ENCODE data around the gene HOXD9. TPM values are rescaled to one million over a fixed set of nuclear protein-coding genes. Genes with fewer than 3 reads are reported as not detected.

HOXD9 gene
- total RNA-seq = not detected

DNA sequence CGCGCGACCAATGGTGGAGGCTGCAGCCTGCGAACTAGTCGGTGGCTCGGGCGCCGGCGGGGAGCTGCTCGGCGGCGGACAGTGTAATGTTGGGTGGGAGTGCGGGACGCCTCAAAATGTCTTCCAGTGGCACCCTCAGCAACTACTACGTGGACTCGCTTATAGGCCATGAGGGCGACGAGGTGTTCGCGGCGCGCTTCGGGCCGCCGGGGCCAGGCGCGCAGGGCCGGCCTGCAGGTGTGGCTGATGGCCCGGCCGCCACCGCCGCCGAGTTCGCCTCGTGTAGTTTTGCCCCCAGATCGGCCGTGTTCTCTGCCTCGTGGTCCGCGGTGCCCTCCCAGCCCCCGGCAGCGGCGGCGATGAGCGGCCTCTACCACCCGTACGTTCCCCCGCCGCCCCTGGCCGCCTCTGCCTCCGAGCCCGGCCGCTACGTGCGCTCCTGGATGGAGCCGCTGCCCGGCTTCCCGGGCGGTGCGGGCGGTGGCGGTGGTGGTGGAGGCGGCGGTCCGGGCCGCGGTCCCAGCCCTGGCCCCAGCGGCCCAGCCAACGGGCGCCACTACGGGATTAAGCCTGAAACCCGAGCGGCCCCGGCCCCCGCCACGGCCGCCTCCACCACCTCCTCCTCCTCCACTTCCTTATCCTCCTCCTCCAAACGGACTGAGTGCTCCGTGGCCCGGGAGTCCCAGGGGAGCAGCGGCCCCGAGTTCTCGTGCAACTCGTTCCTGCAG, at the start of gene HOXD9:
HOXD9 (plus strand) TSS at position 37 of the 728 bp plus-strand sequence; CDS start at position 87, 50 bp downstream.
- Mint-ChIP-seq H3K4me3 (no peak within 1 kb of the TSS), H3K27ac (peak within 1 kb of the TSS; percentile 27), H3K36me3 (no peaks in the 10 kb centered on the region), H3K27me3 (peaks cover 91% of the 10 kb centered on the region), H3K4me1 (peaks cover 4% of the 10 kb centered on the region), H3K9me3 (ENCODE audit: low read depth) (peaks cover 1% of the 10 kb centered on the region)
- CTCF ChIA-PET = interaction anchor here (1.0 kb wide), 1 partner anchor 1026 kb away, joined by 3 read pairs; no protein-coding TSS in a partner anchor
- no peak for ATAC-seq
- DNase-seq = no peak

- no peak overlapping the region for H3K4me3 Mint-ChIP-seq
- H3K27ac Mint-ChIP-seq = no peak overlapping the region
- no peak for DNase-seq
- H3K9me3 Mint-ChIP-seq (ENCODE audit: low read depth) = no peaks in the 10 kb centered on the region
- H3K4me1 Mint-ChIP-seq = peaks cover 2% of the 10 kb centered on the region
- no peak for ATAC-seq
- CTCF ChIA-PET = interaction anchor here (1.0 to 1.3 kb wide), 2 partner anchors 37 to 53 kb away, joined by 3 read pairs; no protein-coding TSS in a partner anchor
- no peaks in the 10 kb centered on the region for H3K36me3 Mint-ChIP-seq
- H3K27me3 Mint-ChIP-seq = peaks cover 90% of the 10 kb centered on the region
These were observed 49.3 kb upstream of the HOXD9 start for GRCh38 chr2:176072951-176073904.

DNA sequence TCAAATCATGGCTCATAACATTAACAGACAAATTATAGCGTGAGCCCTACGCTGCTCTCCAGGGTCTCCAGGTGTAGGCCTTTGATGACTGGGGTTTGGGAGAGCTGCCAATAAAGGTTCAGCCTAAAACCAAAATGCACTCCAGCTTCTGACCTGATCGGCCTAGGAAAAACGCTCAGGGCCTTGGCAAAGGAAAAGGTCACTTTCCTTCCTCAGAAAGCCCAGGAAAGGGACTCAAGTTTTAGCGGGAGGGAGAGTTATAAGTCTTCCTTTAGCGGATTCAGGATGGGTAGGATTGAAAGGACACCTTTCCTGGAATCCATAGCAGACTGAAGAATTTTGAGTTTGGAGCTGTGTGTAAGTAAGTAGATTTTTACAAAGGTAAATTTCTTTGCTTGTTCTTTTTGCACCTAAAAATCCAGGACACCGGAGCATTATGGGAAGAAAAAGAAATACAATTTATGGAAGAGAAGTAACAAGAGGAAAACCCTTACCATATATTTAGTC, 47.5 kb upstream of the HOXD9 start:
- Mint-ChIP-seq H3K4me3 (no peak overlapping the region), H3K27me3 (peaks cover 87% of the 10 kb centered on the region), H3K36me3 (peaks cover 3% of the 10 kb centered on the region), H3K27ac (no peak overlapping the region), H3K4me1 (peaks cover 6% of the 10 kb centered on the region), H3K9me3 (ENCODE audit: low read depth) (no peaks in the 10 kb centered on the region)
- ATAC-seq (no peak), DNase-seq (no peak)
- CTCF ChIA-PET = interaction anchor here (1.2 to 1.3 kb wide), 2 partner anchors 36 to 385 kb away, joined by 3 to 4 read pairs; no protein-coding TSS in a partner anchor

DNA sequence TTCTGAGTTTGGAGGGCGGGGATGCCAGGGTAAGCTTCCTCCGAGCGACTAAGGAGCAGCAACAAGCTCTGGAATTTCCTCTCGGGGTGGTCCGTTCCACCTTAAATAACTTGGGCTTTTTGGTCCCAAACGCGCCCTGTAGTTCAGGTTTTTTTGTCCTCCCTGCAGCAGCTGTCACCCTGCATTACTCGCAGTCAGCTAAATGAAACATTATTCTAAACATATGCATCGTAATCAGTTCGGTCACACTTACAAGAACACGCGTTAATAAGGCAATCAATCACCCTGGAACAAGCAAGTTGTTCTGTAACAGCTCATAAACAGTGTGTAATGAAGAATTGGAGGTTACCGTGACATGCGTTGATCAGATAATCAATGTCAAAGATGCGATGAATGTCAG, 47.0 kb upstream of the HOXD9 start:
- Mint-ChIP-seq H3K27me3 (peaks cover 82% of the 10 kb centered on the region), H3K36me3 (peaks cover 3% of the 10 kb centered on the region), H3K4me3 (no peak overlapping the region), H3K27ac (no peak overlapping the region), H3K4me1 (peaks cover 6% of the 10 kb centered on the region), H3K9me3 (ENCODE audit: low read depth) (no peaks in the 10 kb centered on the region)
- CTCF ChIA-PET = interaction anchor here (1.2 kb wide), 1 partner anchor 386 kb away, joined by 4 read pairs; no protein-coding TSS in a partner anchor
- ATAC-seq (no peak), DNase-seq (no peak)

- ATAC-seq = no peak
- CTCF ChIA-PET = no interaction called here
- H3K4me3 Mint-ChIP-seq = no peak overlapping the region
- peaks cover 82% of the 10 kb centered on the region for H3K27me3 Mint-ChIP-seq
- H3K36me3 Mint-ChIP-seq = peaks cover 3% of the 10 kb centered on the region
- H3K9me3 Mint-ChIP-seq (ENCODE audit: low read depth) = no peaks in the 10 kb centered on the region
- H3K4me1 Mint-ChIP-seq = peaks cover 8% of the 10 kb centered on the region
- no peak overlapping the region for H3K27ac Mint-ChIP-seq
- DNase-seq = no peak
These were observed 46.5 kb upstream of the HOXD9 start for GRCh38 chr2:176076063-176076462.

- Mint-ChIP-seq H3K9me3 (ENCODE audit: low read depth) (no peaks in the 10 kb centered on the region), H3K4me3 (no peak overlapping the region), H3K27ac (no peak overlapping the region), H3K27me3 (peaks cover 82% of the 10 kb centered on the region), H3K4me1 (peaks cover 10% of the 10 kb centered on the region), H3K36me3 (peaks cover 3% of the 10 kb centered on the region)
- ATAC-seq (no peak), DNase-seq (no peak)
- CTCF ChIA-PET = interaction anchor here (1.0 kb wide), 1 partner anchor 64 kb away, joined by 3 read pairs; no protein-coding TSS in a partner anchor
These were observed 45.7 kb upstream of the HOXD9 start for GRCh38 chr2:176076796-176077195.

GRCh38 chr2:176078541-176079284, 43.8 kb upstream of the HOXD9 start:
- Mint-ChIP-seq H3K36me3 (peaks cover 5% of the 10 kb centered on the region), H3K4me3 (no peak overlapping the region), H3K27ac (peak overlapping the region; percentile 72), H3K9me3 (ENCODE audit: low read depth) (no peaks in the 10 kb centered on the region), H3K4me1 (peaks cover 10% of the 10 kb centered on the region), H3K27me3 (peaks cover 81% of the 10 kb centered on the region)
- CTCF ChIA-PET = interaction anchor here (0.7 to 1.3 kb wide), 2 partner anchors 18 to 52 kb away, joined by 3 to 9 read pairs; no protein-coding TSS in a partner anchor
- ATAC-seq = no peak
- DNase-seq = no peak

- peaks cover 82% of the 10 kb centered on the region for H3K27me3 Mint-ChIP-seq
- CTCF ChIA-PET = interaction anchor here (0.7 to 1.3 kb wide), 3 partner anchors 18 to 108 kb away, joined by 3 to 9 read pairs (median 4); no protein-coding TSS in a partner anchor
- H3K36me3 Mint-ChIP-seq = peaks cover 5% of the 10 kb centered on the region
- ATAC-seq (no peak), DNase-seq (peak; percentile 19)
- H3K4me1 Mint-ChIP-seq = peaks cover 10% of the 10 kb centered on the region
- H3K27ac Mint-ChIP-seq = peak overlapping the region; percentile 72
- H3K9me3 Mint-ChIP-seq (ENCODE audit: low read depth) = no peaks in the 10 kb centered on the region
- H3K4me3 Mint-ChIP-seq = no peak overlapping the region
These were observed 43.2 kb upstream of the HOXD9 start for GRCh38 chr2:176079285-176079830.

DNA sequence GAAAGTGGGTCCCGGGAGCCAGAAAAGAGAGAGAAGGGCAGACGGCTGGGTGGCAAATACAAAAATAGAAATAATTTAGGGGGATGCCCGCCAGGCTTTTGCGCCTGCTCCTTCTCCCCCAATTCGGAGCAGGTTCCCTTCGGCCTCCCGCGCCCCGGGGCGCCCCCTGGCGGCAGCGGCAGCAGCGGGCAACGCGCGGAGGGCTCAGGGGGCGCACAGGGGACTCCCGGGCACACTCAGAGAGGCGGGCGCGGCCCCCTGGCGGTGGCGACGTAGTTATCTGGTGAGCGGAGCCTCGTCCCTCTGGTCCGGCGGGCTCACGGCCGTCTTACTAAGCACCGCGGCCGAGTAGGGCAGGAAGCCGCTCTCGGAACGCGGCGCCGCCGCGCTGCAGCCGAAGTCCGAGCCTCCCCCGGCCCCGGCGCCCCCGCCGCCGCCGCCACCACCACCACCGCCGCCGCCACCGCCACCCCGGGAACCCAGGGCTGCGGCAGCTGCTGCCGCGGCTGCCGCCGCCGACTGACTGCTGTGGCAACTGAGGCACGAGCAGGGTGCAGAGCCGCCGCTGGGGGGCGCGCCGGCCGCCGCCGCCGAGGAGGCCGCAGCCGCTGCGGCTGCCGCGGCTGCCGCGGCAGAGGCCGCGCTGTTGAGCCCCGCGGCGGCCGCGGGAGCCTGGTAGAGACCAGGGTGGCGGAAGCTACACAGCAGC, 42.5 kb upstream of the HOXD9 start:
- peak; percentile 43 for DNase-seq
- Mint-ChIP-seq H3K27ac (peak overlapping the region; percentile 72), H3K36me3 (peaks cover 5% of the 10 kb centered on the region), H3K9me3 (ENCODE audit: low read depth) (no peaks in the 10 kb centered on the region), H3K4me1 (peaks cover 10% of the 10 kb centered on the region), H3K4me3 (no peak overlapping the region), H3K27me3 (peaks cover 82% of the 10 kb centered on the region)
- ATAC-seq = no peak
- CTCF ChIA-PET = interaction anchor here (0.7 to 1.3 kb wide), 2 partner anchors 17 to 107 kb away, joined by 4 to 9 read pairs; no protein-coding TSS in a partner anchor

DNA sequence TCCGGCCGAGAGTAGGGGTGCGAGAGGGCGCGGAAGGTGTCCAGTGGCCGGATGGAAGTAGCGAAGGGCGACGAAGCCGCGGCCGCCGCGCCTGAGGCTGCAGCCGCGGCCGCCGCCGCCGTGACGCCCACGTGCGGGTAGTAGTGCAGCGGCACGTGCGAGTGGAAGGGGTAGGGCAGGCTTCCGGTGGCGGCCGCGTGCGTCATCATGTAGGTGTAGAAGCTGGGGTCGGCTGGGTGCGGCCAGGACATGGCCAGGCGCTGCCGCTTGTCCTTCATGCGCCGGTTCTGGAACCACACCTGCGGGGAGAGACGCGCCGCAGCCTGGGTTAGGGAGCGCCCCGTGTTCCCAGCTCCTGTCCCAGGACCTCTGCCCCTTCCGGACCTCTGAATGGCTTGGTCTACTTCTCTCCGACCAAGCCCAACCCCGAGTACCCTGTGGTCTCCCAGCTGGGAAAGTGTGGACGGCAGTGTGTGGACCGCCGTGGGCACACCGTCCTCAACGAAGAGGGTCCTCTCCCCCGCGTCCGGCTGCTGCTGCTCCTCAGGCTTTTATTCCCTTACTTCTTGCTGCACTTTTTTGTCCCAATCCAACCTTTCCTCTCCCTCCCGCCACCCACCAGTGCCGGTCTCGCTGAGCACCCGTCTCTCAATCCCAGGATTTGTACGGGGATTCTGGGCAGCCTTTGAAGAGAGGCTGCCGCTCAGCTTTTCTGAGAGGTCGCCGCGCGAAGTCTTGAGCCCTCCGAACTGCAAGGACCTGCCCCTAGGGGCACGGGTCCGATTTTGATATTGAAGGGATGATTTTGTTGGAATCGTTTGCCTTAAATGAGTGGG, 41.8 kb upstream of the HOXD9 start:
- Mint-ChIP-seq H3K27me3 (peaks cover 82% of the 10 kb centered on the region), H3K27ac (peak overlapping the region; percentile 74), H3K9me3 (ENCODE audit: low read depth) (no peaks in the 10 kb centered on the region), H3K36me3 (peaks cover 5% of the 10 kb centered on the region), H3K4me3 (peak overlapping the region; percentile 15), H3K4me1 (peaks cover 10% of the 10 kb centered on the region)
- peak; percentile 37 for DNase-seq
- ATAC-seq = no peak
- CTCF ChIA-PET = no interaction called here

DNA sequence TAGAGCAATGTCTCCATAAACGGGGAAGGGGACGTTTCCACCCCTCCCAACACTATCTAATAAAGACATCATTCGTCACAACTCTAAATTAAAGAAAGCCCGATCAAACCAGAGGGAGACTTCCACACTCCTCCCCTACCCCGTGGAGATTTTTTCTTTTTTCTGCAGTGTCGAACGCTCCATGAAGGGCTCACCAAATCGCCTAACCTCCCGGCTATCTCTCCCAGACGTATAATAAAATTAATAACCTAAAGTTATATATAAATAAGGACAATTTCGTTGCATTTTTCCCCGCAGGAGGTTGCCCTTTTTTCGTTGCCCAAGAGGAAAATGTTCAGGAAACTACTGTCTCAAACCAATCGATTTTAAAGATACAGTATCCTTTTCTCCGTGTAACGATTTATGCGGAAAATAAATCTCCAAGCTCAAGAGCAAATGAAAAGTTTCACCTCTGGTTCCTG, 41.1 kb upstream of the HOXD9 start:
- peaks cover 5% of the 10 kb centered on the region for H3K36me3 Mint-ChIP-seq
- ATAC-seq = no peak
- no peaks in the 10 kb centered on the region for H3K9me3 Mint-ChIP-seq (ENCODE audit: low read depth)
- H3K27ac Mint-ChIP-seq = peak overlapping the region; percentile 74
- peaks cover 83% of the 10 kb centered on the region for H3K27me3 Mint-ChIP-seq
- DNase-seq = no peak
- peak overlapping the region; percentile 24 for H3K4me3 Mint-ChIP-seq
- peaks cover 10% of the 10 kb centered on the region for H3K4me1 Mint-ChIP-seq
- CTCF ChIA-PET = no interaction called here

Data from activated CD8-positive, alpha-beta memory T cell treated with anti-CD3 and anti-CD28 coated beads, Interleukin-2, amount 10 ng/mL, durations not matched to agents 7 days and 5 days (primary cell).